Mesenchymal stem cell (in vitro differentiated cells and primary cell): ENCODE data around the gene KRT6C.

Experiments used
- DNase-seq: peaks from one replicate; pipeline ENCODE4 v3.0.0-alpha.2; 2013
- H2AFZ ChIP-seq: one replicate; pipeline ENCODE4 v1.6.1; 2013; ENCODE audit warnings: low read depth, mild to moderate bottlenecking, control low read depth, inconsistent platforms, low read length, moderate library complexity
- H2AK5ac ChIP-seq: 2 replicates; pipeline ENCODE4 v1.6.1; 2013; ENCODE audit warnings: low read length, moderate library complexity, mild to moderate bottlenecking, inconsistent platforms; ENCODE audit not compliant: severe bottlenecking
- H2BK120ac ChIP-seq: one replicate; pipeline ENCODE4 v1.6.1; 2013; ENCODE audit warnings: low read depth, mild to moderate bottlenecking, inconsistent platforms, low read length, moderate library complexity
- H2BK12ac ChIP-seq, 2 experiments: one replicate each; pipeline ENCODE4 v1.6.1; 2013; ENCODE audit warnings: inconsistent platforms in 2 of 2, low read length in 2 of 2, mild to moderate bottlenecking in 2 of 2, moderate library complexity in 2 of 2, control low read depth in 1 of 2
- H2BK15ac ChIP-seq: one replicate; pipeline ENCODE4 v1.6.1; 2013; ENCODE audit warnings: mild to moderate bottlenecking, low read depth, inconsistent platforms; ENCODE audit not compliant: poor library complexity, severe bottlenecking
- H2BK5ac ChIP-seq: 2 replicates; pipeline ENCODE4 v1.6.1; 2013; ENCODE audit warnings: low read depth, mild to moderate bottlenecking, low read length, control low read depth, inconsistent platforms; ENCODE audit not compliant: poor library complexity, severe bottlenecking
- H3K14ac ChIP-seq, 2 experiments: one replicate each; pipeline ENCODE4 v1.6.1; 2013; ENCODE audit warnings: inconsistent platforms in 2 of 2, low read length in 2 of 2, control low read depth in 1 of 2, mild to moderate bottlenecking in 1 of 2, moderate library complexity in 1 of 2
- H3K18ac ChIP-seq, 2 experiments: one replicate each; pipeline ENCODE4 v1.6.1; 2013; ENCODE audit warnings: inconsistent platforms in 2 of 2, low read length in 2 of 2, control low read depth in 1 of 2, low read depth in 1 of 2, mild to moderate bottlenecking in 1 of 2
- H3K23ac ChIP-seq, 2 experiments: one replicate each; pipeline ENCODE4 v1.6.1; 2013; ENCODE audit warnings: inconsistent platforms in 2 of 2, low read length in 2 of 2, mild to moderate bottlenecking in 2 of 2, moderate library complexity in 2 of 2, control low read depth in 1 of 2
- H3K27ac ChIP-seq: 2 replicates; pipeline ENCODE4 v1.5.1; 2013; ENCODE audit warnings: mild to moderate bottlenecking, moderate library complexity, low read length, control low read depth, inconsistent platforms; ENCODE audit not compliant: poor library complexity, severe bottlenecking
- H3K27me3 ChIP-seq, 2 experiments: 2 replicates each; pipeline versions ENCODE4 v1.6.1 to v1.7.0; 2013; ENCODE audit warnings: low read length in 2 of 2, mild to moderate bottlenecking in 2 of 2, moderate library complexity in 2 of 2, control low read depth in 1 of 2, inconsistent platforms in 1 of 2; ENCODE audit not compliant: control insufficient read depth in 1 of 2, insufficient read depth in 1 of 2
- H3K36me3 ChIP-seq, 2 experiments: 2 replicates each; pipeline versions ENCODE4 v1.6.1 to v1.7.0; 2013; ENCODE audit warnings: low read length in 2 of 2, control low read depth in 1 of 2, inconsistent platforms in 1 of 2, low read depth in 1 of 2, mild to moderate bottlenecking in 1 of 2; ENCODE audit not compliant: insufficient read depth in 2 of 2, control insufficient read depth in 1 of 2
- H3K4ac ChIP-seq, 2 experiments: one replicate each; pipeline ENCODE4 v1.6.1; 2013; ENCODE audit warnings: inconsistent platforms in 2 of 2, low read length in 2 of 2, mild to moderate bottlenecking in 2 of 2, moderate library complexity in 2 of 2, control low read depth in 1 of 2, low read depth in 1 of 2
- H3K4me1 ChIP-seq: 2 replicates; pipeline ENCODE4 v1.6.1; 2013; ENCODE audit warnings: low read depth, low read length, control low read depth; ENCODE audit not compliant: control insufficient read depth, insufficient read depth
- H3K4me2 ChIP-seq: 2 replicates; pipeline ENCODE4 v1.6.1; 2013; ENCODE audit warnings: low read length, mild to moderate bottlenecking, inconsistent platforms; ENCODE audit not compliant: poor library complexity, severe bottlenecking
- H3K4me3 ChIP-seq, 2 experiments: 2 replicates each; pipeline versions ENCODE4 v1.5.1 to v1.7.0; 2013; ENCODE audit warnings: low read length in 2 of 2, mild to moderate bottlenecking in 2 of 2, control low read depth in 1 of 2, low read depth in 1 of 2; ENCODE audit not compliant: insufficient read depth in 1 of 2
- H3K79me1 ChIP-seq: replicated peaks from 2 replicates; pipeline ENCODE4 v1.6.1; 2013; ENCODE audit warnings: mild to moderate bottlenecking, control low read depth, low read length, inconsistent platforms; ENCODE audit not compliant: poor library complexity, severe bottlenecking
- H3K9ac ChIP-seq: 2 replicates; pipeline ENCODE4 v1.7.0; 2013; ENCODE audit warnings: mild to moderate bottlenecking, low read length, moderate library complexity
- H3K9me3 ChIP-seq: 2 replicates; pipeline ENCODE4 v1.7.0; 2013; ENCODE audit warnings: mild to moderate bottlenecking, low read length; ENCODE audit not compliant: control insufficient read depth
- H4K8ac ChIP-seq: one replicate; pipeline ENCODE4 v1.6.1; 2013; ENCODE audit warnings: inconsistent platforms, mild to moderate bottlenecking, low read length, moderate library complexity
- H4K91ac ChIP-seq: one replicate; pipeline ENCODE4 v1.6.1; 2013; ENCODE audit warnings: mild to moderate bottlenecking, low read length, inconsistent platforms
- WGBS: methylation state at CpG from one replicate; pipeline ENCODE4 v1.1.7; 2013; ENCODE audit warnings: mixed read lengths; 5-methylcytosine and 5-hydroxymethylcytosine counted together

Gene KRT6C

GRCh38 chr12:52498946-52499345 is 25.3 kb upstream of the KRT6C start:
- no CpG with 5 or more reads among the region's 1 CpG for WGBS
- H3K23ac ChIP-seq, result no peak overlapping the region
- no peak overlapping the region for H4K8ac ChIP-seq
- H3K27ac ChIP-seq, result no peak overlapping the region
- peaks cover 14 to 34% of the 10 kb centered on the region in 2 experiments for H3K27me3 ChIP-seq
- no peak overlapping the region for H3K14ac ChIP-seq
- no peak overlapping the region for H3K4me2 ChIP-seq
- H3K9ac ChIP-seq, result no peak overlapping the region
- no peaks in the 10 kb centered on the region for H3K79me1 ChIP-seq
- no peak overlapping the region for H2BK12ac ChIP-seq
- no peaks in the 10 kb centered on the region for H3K36me3 ChIP-seq
- H4K91ac ChIP-seq, result no peak overlapping the region
- no peak overlapping the region for H2BK5ac ChIP-seq
- H3K18ac ChIP-seq, result no peak overlapping the region
- no peak overlapping the region for H3K4ac ChIP-seq
- H2BK15ac ChIP-seq, result no peak overlapping the region
- no peak overlapping the region for H2BK120ac ChIP-seq
- no peak overlapping the region for H2AK5ac ChIP-seq
- H2AFZ ChIP-seq, result no peak overlapping the region
- no peak overlapping the region for H3K4me3 ChIP-seq
- no peaks in the 10 kb centered on the region for H3K9me3 ChIP-seq
- no peak for DNase-seq
- peaks cover 2% of the 10 kb centered on the region for H3K4me1 ChIP-seq

- H3K27me3 ChIP-seq, result peaks cover 20 to 37% of the 10 kb centered on the region in 2 experiments
- no peak overlapping the region for H2AFZ ChIP-seq
- H4K8ac ChIP-seq, result no peak overlapping the region
- H2BK15ac ChIP-seq, result no peak overlapping the region
- H2BK5ac ChIP-seq, result no peak overlapping the region
- no peak overlapping the region for H4K91ac ChIP-seq
- H3K4me1 ChIP-seq, result peaks cover 2% of the 10 kb centered on the region
- no peaks in the 10 kb centered on the region for H3K36me3 ChIP-seq
- no peaks in the 10 kb centered on the region for H3K9me3 ChIP-seq
- H2BK120ac ChIP-seq, result no peak overlapping the region
- H3K9ac ChIP-seq, result no peak overlapping the region
- H3K14ac ChIP-seq, result no peak overlapping the region
- H3K79me1 ChIP-seq, result no peaks in the 10 kb centered on the region
- no peak overlapping the region for H3K18ac ChIP-seq
- no peak overlapping the region for H2AK5ac ChIP-seq
- no peak overlapping the region for H3K23ac ChIP-seq
- DNase-seq, result no peak
- 85% methylated on average over 7 of the region's 7 CpGs for WGBS
- no peak overlapping the region for H3K4ac ChIP-seq
- no peak overlapping the region for H3K4me2 ChIP-seq
- no peak overlapping the region for H3K4me3 ChIP-seq
- H2BK12ac ChIP-seq, result no peak overlapping the region
- H3K27ac ChIP-seq, result no peak overlapping the region
These were observed 24.4 kb upstream of the KRT6C start for GRCh38 chr12:52497975-52498374.

- Histone ChIP-seq H2BK120ac (no peak overlapping the region), H3K14ac (no peak overlapping the region), H2BK5ac (no peak overlapping the region), H3K23ac (no peak overlapping the region), H3K9ac (no peak overlapping the region), H2BK12ac (no peak overlapping the region), H4K8ac (no peak overlapping the region), H3K36me3 (no peaks in the 10 kb centered on the region), H2AK5ac (no peak overlapping the region), H2BK15ac (no peak overlapping the region), H3K4ac (no peak overlapping the region), H3K18ac (no peak overlapping the region), H3K27ac (no peak overlapping the region), H3K79me1 (no peaks in the 10 kb centered on the region), H3K4me3 (no peak overlapping the region), H4K91ac (no peak overlapping the region), H3K4me2 (no peak overlapping the region), H3K27me3 (peaks cover 21 to 45% of the 10 kb centered on the region in 2 experiments), H3K4me1 (peaks cover 2% of the 10 kb centered on the region), H2AFZ (no peak overlapping the region), H3K9me3 (no peaks in the 10 kb centered on the region)
- WGBS, result 22% methylated on average over 4 of the region's 4 CpGs
- DNase-seq, result peak; percentile 22
These were observed 23.0 kb upstream of the KRT6C start for GRCh38 chr12:52496590-52497071.

- no peak overlapping the region for H2BK5ac ChIP-seq
- DNase-seq, result no peak
- H3K18ac ChIP-seq, result no peak overlapping the region
- H3K27ac ChIP-seq, result no peak overlapping the region
- H3K4me1 ChIP-seq, result peaks cover 2% of the 10 kb centered on the region
- 53% methylated on average over 1 of the region's 2 CpGs for WGBS
- no peak overlapping the region for H3K4me2 ChIP-seq
- no peak overlapping the region for H3K4me3 ChIP-seq
- H2BK120ac ChIP-seq, result no peak overlapping the region
- no peaks in the 10 kb centered on the region for H3K79me1 ChIP-seq
- no peak overlapping the region for H3K9ac ChIP-seq
- H3K9me3 ChIP-seq, result no peaks in the 10 kb centered on the region
- no peak overlapping the region for H2BK12ac ChIP-seq
- no peaks in the 10 kb centered on the region for H3K36me3 ChIP-seq
- no peak overlapping the region for H2BK15ac ChIP-seq
- H2AK5ac ChIP-seq, result no peak overlapping the region
- no peak overlapping the region for H2AFZ ChIP-seq
- no peak overlapping the region for H4K8ac ChIP-seq
- no peak overlapping the region for H3K14ac ChIP-seq
- H3K23ac ChIP-seq, result no peak overlapping the region
- H4K91ac ChIP-seq, result no peak overlapping the region
- peaks cover 25 to 50% of the 10 kb centered on the region in 2 experiments for H3K27me3 ChIP-seq
- H3K4ac ChIP-seq, result no peak overlapping the region
These were observed 22.4 kb upstream of the KRT6C start for GRCh38 chr12:52496054-52496453.
